Right renal pelvis (tissue), 4 donors: ENCODE results near the gene KLHL17. TPM values are rescaled to one million over a fixed set of nuclear protein-coding genes. Genes with fewer than 3 reads are reported as not detected.
A peak's percentile ranks its signal among the peaks of the same experiment; 100 is the strongest.
"Not testable (repeated sequence)": the region's sequence is repeated elsewhere in the genome, so short reads cannot be mapped to it uniquely, and the experiment has no call there.

ENCODE experiments used
- DNase-seq, 4 donors: peaks; one replicate each; pipeline ENCODE4 v3.0.0-alpha.2; 2013; ENCODE audit warnings: low read depth in 4 of 4, low spot score in 3 of 4, missing footprints in 1 of 4
- polyA plus RNA-seq, 4 donors: library from polyadenylated mRNA; unstranded; fragments of 120-200 nt; gene quantifications; one replicate each; pipeline ENCODE4 v1.2.1, GENCODE V29; 2013; ENCODE audit not compliant: insufficient read length in 4 of 4

KLHL17 gene
- polyA plus RNA-seq, 4 donors, result 9.3 to 15.2 (median 11.3) TPM

DNA sequence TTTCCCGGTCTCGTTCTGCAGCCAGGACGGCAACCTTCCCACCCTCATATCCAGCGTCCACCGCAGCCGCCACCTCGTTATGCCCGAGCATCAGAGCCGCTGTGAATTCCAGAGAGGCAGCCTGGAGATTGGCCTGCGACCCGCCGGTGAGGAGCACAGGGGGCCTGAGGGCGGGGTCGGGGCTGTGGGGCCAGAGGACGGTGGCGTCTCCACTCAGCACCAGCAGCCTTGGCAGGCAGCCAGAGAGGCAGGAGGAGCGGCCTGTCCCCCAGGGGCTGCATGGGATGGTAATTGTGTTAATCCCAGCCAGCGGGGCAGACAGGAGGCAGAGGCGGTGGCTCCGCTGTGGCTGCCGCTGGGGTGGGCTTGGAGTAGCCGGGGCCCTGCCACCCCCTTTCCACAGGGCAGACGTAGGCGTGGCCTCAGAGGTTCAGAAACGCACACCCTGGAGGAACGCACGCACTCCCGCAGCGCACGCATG, 24.6 kb upstream of the KLHL17 start:
- no peak for DNase-seq

DNA sequence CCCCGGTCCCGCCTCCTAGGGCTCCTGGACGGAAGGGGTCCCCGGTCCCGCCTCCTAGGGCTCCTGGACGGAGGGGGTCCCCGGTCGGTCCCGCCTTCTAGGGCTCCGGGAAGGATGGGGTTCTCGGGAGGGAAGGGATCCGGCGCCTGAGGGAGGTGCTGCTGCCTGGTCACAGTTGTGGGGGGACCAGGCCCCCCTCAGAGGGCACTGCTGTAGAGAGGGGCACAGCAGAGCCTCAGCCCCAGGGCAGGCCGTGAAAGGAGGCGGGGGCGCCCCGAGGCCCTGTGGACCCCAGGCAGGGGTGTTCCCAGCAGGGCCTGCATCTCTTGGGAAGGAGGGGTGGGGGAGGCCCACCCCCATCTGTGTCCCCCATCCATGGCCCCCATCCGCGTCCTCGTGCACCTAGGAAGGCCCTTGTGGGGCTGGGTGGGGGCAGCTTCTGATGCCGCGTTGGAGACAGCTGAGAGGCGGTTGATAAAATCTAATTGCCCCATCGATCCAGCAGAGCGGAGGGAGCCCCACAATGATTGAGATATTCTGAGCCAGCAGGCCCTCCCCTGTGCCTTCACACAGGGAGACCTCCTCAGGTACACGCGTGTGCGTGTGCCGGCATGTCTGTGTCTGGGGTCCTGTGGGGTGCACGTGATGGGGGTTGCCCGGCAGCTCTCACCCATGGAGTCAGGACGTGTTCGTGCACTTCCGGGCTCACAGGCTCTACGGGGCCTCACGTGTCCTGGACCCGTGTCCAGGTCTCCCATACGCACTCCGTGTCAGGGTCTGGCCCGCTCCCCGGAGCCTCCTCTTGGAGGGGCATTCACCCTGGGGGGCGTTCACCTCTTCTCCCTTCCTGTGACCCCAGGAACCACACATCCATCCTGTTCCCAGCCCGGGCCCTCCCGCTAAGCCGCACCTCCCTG, 23.8 kb upstream of the KLHL17 start:
- DNase-seq, result no peak

DNA sequence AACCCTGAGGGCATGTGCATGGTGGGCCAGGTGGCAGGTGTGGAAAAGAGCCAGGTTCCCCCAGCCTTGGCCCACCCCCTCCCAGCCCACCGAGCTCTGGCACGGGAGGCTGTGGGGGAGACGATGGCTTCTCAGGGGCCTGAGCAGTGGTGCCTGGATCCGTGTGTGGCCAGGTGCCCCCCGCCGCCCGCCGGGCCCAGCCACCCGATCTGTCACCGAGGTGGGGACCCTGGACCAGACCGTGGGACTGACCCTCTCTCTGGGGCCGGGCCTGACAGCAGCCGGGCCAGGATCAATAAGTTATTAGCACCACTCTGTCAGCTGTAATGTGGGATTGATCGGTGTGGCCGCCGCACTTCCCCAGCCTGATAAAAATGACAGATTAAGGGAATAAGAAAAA, 22.9 kb upstream of the KLHL17 start:
- DNase-seq, result no peak

DNA sequence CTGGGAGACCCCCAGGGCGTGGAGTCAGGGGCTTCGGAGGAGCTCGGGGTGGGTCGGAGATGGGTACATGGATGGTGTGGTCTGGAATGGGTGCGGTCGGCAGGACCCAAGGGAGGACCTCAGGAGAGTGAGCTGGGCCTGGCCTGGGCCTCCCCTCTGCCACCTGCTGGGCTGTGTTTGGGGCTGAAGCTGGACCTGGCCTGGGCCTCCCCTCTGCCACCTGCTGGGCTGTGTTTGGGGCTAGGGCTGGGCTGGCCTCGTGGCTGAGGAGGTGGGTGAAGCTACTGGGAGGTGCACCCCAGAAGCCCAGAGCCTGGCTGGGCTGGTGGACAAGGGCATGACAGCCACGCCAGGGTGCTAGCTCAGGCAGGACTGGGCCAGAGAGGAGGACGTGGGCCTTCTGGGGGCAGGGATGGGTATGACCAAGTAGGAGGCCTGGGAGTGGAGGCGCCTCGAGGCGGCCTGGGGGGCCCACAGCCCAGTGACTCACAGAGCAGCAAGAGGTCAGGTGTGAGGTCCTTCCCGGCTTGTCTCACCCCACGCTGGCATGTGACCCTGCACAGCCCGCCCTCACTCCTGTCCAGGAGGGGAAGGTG, 22.2 kb upstream of the KLHL17 start:
- no peak for DNase-seq

DNA sequence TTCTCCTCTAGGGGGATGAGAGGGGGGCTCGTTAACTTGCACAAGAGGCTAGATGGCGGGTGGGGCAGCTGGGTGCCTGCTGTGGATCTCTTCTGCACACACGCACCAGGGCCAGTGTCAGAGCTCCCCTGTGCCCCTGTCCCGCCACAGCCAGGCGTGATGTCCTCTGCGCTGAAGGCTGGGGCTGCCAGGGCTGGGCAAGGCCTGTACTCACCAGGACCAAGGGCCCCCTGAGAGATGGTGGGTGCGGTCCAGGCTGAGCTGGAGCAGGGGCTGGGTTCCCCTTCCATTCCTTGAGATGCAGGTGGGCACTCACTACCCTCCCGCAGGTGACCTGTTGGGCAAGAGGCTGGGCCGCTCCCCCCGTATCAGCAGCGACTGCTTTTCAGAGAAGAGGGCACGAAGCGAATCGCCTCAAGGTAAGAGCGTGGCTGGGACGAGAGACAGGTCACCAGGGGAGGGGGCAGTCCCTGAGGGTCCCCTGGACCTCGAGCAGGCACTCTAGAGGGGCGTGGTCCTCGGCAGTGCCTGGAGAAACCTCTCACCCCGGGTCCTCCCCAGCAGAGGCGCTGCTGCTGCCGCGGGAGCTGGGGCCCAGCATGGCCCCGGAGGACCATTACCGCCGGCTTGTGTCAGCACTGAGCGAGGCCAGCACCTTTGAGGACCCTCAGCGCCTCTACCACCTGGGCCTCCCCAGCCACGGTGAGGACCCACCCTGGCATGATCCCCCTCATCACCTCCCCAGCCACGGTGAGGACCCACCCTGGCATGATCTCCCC, 21.5 kb upstream of the KLHL17 start:
- DNase-seq, result no peak

DNA sequence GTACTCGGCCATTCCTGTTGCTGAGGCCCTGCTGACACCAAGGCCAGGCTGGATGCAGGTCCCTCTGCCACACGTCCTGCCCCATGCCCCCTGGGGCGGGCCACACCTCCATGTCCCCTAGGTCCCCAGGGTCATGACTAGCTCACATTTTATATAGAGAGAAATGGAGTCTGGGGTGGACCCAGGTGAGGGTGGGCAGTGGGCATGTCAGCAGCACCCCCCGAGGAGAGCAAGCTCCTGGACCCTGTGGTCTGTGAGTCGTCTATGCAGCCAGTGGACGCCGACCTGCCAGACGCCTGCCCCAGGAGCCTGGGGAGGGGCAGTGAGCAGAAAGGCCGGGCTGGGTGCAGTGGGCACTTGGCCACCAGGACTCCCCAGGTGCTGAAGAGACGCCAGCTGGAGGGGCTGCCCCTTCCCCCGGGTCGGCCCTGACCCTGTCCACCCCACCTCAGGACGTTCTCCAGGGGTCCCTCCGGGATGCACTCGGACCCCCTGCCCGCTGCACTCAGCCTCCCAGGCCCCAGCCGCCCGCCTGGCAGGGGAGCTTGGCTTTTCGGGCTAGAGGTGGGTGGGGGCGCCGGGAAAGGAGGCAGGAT, 20.8 kb upstream of the KLHL17 start:
- DNase-seq, result no peak

DNA sequence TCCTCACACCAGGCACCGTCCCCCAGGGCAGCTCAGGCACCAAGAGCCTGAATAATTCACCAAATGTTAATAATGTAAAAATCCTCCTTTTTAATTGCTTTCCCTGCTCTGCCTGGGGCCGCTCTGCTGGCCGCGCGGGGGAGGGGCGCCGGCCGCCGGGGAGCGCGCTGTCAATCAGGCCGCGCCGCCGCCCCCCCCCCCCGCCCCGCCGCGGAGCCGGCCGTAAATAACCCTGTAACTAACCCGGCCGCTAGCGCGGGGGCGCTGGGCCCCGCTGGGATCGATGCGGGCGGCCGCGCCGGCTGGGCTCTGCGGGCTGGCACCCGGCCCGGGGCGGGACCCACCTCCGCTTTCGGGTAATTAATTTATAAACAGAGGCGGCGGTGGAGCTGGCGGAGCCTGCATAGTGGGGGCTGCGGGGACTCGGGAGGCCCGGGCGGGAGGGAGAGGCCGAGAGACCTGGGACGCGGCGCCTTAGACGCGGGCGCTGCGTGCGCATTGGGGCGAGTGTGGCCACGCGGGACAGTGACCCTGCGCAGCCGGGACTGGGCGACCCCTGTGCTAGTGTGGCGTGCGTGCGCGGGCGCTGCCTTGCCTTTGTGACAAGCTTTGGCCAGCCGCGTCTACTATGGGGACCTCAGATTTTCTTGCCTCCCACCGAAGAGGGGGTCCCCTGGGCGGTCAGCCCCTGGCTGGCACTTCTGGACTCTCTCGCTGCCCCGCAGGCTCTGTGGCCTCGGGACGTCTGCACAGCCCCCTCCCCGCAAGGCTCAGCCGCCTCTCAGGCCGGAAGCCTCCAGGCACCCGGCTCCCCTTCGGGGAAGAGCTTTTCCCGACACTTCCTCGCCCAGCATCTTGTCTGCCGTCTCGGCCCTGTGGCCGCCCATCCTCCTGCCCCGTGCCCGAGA, 20.0 kb upstream of the KLHL17 start:
- DNase-seq, result peak in 2 of 4 donors; percentile 81 to 84

DNA sequence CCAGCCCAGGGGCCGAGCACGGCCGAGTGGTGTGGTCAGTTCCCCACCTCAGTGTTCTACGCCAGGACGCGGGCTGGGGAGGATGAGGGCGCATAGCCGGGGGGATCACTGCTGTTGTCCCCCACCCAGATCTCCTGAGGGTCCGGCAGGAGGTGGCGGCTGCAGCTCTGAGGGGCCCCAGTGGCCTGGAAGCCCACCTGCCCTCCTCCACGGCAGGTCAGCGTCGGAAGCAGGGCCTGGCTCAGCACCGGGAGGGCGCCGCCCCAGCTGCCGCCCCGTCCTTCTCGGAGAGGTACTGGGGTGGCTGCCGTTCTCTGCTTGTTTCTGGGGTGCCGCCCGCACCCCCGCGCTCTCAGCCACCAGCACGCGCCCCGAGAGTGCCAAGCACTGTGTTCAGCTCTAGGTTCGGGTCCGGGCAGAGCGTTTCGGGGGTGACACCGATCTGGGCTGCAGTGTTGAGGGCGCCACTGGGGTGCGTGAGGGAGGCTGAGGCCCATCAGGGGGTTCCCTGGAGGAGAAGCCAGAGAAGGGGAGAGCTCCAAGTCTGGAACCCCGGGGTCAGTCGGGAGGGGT, 19.3 kb upstream of the KLHL17 start:
- no peak for DNase-seq

DNA sequence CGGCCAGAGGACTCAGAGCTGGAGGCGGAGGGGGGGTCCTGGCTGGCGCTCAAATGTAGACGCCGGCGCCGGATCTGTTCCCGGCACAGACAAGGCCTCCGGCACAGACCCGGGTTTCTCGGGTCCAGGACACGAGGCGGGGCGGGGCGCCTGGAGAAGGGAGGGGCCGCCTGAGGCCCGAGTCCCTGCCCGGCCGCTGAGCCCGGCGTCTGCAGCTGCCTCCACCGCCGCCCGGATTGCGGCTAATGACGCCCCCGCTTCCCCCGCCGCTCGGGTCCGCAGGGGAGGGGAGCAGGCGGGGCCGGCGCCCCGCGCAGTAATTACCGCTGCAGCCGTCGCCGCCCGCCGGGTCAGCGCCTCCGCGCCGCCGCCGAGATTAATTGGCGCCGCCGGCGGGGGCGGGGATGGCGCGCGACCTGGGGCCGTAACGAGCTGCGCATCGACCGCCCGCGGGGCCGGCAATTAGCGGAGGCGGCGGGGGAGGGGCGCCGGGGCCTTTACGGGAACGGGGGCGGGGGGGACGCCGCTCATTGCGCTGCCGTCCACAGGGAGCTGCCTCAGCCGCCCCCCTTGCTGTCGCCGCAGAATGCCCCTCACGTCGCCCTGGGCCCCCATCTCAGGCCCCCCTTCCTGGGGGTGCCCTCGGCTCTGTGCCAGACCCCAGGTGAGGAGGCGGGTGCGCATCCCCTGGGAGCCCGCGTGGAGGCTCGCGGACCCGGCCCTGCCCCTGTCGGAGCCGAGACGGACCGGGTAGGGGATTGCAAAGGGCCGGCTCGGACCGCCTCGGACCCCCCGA, 18.6 kb upstream of the KLHL17 start:
- peak in 3 of 4 donors; percentile 74 to 79 (median 75) for DNase-seq

DNA sequence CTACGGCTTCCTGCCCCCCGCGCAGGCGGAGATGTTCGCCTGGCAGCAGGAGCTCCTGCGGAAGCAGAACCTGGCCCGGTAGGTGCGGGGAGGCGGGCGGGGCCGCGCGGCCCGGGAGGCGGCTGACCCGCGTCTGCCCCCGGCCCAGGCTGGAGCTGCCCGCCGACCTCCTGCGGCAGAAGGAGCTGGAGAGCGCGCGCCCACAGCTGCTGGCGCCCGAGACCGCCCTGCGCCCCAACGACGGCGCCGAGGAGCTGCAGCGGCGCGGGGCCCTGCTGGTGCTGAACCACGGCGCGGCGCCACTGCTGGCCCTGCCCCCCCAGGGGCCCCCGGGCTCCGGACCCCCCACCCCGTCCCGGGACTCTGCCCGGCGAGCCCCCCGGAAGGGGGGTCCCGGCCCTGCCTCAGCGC, 18.0 kb upstream of the KLHL17 start:
- no peak for DNase-seq

DNA sequence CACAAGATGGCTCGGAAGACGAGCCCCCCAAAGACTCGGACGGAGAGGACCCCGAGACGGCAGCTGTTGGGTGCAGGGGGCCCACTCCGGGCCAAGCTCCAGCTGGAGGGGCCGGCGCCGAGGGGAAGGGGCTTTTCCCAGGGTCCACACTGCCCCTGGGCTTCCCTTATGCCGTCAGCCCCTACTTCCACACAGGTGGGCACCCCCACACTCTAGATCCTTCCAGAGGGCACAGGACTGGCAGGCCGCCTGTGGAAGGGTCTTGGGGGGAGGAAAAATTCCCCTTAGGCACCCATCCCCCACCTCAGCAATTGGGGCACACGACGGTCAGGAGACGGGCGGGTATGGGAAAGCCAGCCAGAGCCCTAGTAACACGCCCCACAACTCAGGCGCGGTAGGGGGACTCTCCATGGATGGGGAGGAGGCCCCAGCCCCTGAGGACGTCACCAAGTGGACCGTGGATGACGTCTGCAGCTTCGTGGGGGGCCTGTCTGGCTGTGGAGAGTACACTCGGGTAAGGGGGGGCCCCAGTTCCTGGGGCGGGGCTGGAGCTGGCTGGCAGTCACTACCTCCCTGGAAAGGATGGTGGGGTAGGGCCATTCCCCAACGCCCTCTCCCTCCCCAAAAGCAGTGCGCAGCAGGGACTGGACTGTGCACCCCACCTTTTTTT, 17.4 kb upstream of the KLHL17 start:
- no peak for DNase-seq

DNA sequence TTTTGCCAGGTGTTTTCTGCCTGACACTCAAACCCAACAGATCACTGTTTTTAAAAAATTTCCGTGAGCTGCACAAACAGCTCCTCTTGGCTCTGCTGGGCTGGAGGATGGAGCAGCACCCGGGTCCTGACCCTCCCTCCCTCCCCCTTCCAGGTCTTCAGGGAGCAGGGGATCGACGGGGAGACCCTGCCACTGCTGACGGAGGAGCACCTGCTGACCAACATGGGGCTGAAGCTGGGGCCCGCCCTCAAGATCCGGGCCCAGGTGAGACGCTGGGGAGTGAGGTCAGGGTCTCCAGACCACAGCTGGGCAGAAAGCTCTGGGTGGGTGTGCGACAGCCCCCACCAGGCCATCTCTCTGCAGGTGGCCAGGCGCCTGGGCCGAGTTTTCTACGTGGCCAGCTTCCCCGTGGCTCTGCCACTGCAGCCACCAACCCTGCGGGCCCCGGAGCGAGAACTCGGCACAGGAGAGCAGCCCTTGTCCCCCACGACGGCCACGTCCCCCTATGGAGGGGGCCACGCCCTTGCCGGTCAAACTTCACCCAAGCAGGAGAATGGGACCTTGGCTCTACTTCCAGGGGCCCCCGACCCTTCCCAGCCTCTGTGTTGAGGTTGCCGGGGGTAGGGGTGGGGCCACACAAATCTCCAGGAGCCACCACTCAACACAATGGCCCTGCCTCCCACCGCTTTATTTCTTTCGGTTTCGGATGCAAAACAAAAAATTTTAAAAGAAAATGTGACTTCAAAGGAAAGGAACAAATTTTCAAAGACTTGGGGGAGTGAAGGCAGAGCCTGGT, 16.6 kb upstream of the KLHL17 start:
- DNase-seq, result no peak

DNA sequence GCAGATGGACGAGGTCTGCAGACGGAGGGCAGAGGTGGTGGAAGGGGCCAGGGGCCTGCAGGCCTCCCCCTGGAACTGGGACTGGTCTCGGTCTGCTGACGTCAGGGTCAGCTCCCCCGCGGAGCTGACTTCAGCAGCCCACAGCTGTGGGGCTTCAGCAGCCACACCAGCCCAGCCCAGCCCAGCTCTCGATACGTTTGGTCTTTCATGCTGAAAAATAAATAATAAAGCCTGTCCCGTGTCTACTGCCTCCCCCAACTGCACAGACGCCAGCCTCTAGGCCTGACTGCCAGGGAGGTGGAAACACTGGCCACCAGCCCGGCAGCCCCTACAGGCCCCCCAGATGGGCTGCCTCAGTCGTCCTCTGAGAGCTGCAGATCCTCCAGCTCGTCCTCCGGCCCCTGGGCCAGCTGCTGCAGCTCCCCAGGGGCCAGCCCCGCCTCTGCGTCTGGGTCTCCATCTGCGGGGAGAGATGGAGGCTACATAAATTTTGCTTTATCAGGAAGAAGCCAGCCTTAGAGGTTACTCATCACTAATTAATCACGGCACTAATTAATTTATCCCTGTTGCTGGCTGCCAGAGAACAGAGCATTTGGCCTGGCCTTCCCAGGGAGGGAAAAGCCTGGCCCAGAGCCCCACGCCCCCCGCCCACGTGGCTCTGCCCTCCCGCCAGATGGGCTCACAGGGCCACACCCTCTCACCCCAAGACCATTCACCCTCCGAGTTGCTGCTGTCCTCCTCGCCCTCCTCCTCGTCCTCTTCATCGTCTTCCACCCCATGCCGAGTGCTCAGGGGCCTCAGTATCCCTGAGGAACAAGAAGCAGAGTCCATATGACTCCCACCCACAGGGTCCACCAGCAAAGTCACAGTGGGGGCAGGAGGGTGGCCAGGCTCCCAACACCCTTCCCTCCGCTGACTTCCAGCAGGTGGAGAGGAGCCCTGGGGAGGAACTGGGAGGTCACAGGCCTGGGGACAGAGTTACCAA, 15.8 kb upstream of the KLHL17 start:
- peak in 3 of 4 donors; percentile 77 to 83 (median 82) for DNase-seq

DNA sequence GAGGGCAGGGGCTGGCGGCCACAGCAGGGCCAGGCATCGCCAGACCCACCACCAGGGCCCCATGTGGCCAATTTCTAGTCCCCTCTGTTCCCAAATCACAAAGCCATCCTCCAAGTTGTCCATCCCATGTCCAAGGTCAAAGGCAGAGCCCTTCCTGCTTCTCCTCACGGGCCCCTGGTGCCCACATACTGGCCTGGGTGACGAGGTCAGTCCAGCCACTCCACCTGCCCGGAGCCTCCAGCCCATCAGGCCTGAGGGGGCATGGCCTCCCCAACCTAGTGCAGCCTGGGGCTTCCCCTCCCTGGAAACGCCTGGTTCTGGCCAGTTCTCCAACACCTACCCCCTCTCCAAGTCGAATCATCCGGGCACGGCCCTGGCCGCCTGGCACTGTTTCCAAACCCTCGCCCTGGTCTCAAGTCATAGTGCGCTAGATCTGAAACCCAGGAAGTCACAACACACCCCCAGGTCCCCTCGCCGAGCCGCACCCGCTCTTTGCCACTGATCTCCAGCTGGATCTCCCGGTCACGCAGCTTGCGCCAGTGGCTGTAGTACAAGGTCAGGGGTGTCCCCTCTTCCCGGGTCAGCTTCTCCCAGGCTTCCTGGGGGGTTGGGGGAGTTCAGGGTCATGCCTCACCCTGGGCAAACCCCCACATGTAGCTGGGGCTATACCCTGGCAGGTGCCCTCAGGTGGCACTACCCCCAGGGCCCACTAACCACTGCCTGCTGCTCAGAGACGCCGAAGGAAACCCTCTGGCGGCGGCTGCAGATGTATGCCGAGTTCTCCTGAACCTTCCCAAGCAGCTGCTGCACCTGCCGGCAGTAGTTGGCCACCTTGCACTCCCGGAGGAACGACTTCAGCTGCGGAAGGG, 14.5 kb upstream of the KLHL17 start:
- DNase-seq, result no peak

DNA sequence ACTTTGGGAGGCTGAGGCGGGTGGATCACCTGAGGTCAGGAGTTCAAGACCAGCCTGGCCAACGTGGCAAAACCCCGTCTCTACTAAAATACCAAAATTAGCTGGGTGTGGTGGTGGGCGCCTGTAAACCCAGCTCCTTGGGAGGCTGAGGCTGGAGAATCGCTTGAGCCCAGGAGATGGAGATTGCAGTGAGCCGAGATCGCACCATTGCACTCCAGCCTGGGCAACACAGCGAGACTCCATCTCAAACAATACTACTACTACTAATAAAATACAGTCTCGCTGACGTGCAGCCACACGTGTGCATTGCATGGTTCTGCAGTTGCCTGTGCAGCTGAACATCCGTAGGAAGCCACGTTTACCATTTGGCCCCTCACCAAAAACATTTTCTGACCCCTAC, 13.6 kb upstream of the KLHL17 start:
- DNase-seq, result not testable (repeated sequence)
